Lower lobe of right lung (tissue), 2 donors: Measurements from ENCODE around the gene UBAP2. TPM values are rescaled to one million over a fixed set of nuclear protein-coding genes. Genes with fewer than 3 reads are reported as not detected.

Source experiments
- ATAC-seq, 2 donors: fragments of 200-7000 bp; cut with Tn5 transposase; one replicate each; pipeline ENCODE4 v1.9.1; 2020 to 2022; ENCODE audit warnings: mild to moderate bottlenecking in 2 of 2, moderate library complexity in 2 of 2
- DNase-seq: peaks from one replicate; pipeline ENCODE4 v3.0.0-alpha.2; 2020
- H3K27ac ChIP-seq: fragments of 200-600 bp; one replicate; pipeline ENCODE4 v1.8.0; 2022
- H3K27me3 ChIP-seq: fragments of 200-600 bp; one replicate; pipeline ENCODE4 v1.8.0; 2022; ENCODE audit warnings: low read depth
- H3K36me3 ChIP-seq: fragments of 200-600 bp; one replicate; pipeline ENCODE4 v1.8.0; 2022; ENCODE audit warnings: mild to moderate bottlenecking
- H3K4me1 ChIP-seq: fragments of 200-600 bp; one replicate; pipeline ENCODE4 v1.8.0; 2022
- H3K4me3 ChIP-seq: fragments of 200-600 bp; one replicate; pipeline ENCODE4 v1.8.0; 2022; ENCODE audit warnings: mild to moderate bottlenecking
- H3K9me3 ChIP-seq: fragments of 200-600 bp; one replicate; pipeline ENCODE4 v1.8.0; 2022
- intact Hi-C: fragments of 100-400 bp; cut with DNase I; formaldehyde crosslinking; loops from one replicate; pipeline ENCODE4 v1.11.0; 2022
- total RNA-seq: library from RNA; stranded (reverse); fragmentation: NEBNext Ultra II Directional; extraction: Animal tissue kit (Norgen Biotek cat#: 25700); gene quantifications from one replicate; pipeline ENCODE4 v1.2.1, GENCODE V29; 2021
- TF ChIP-seq, protein P1 (sequence below): fragments of 200-600 bp; IDR thresholded peaks from one replicate; pipeline ENCODE4 v1.8.0; 2022; ENCODE audit warnings: antibody characterized with exemption, mild to moderate bottlenecking
- donor health status: DM: no; HTN: yes; CAD: no; lungs with severe emphysema.

UBAP2 gene
- total RNA-seq, 1 donor from 2014 or later = 33.3 TPM

GRCh38 chr9:33908114-33908513 lies 140.6 kb downstream of the UBAP2 start:
- Histone ChIP-seq H3K27me3 (no peaks in the 10 kb centered on the region), H3K4me3 (no peak overlapping the region), H3K4me1 (no peaks in the 10 kb centered on the region), H3K36me3 (peaks cover 14% of the 10 kb centered on the region), H3K27ac (no peak overlapping the region), H3K9me3 (no peaks in the 10 kb centered on the region)
- ATAC-seq = no peak
- TF ChIP-seq, protein P1, sequence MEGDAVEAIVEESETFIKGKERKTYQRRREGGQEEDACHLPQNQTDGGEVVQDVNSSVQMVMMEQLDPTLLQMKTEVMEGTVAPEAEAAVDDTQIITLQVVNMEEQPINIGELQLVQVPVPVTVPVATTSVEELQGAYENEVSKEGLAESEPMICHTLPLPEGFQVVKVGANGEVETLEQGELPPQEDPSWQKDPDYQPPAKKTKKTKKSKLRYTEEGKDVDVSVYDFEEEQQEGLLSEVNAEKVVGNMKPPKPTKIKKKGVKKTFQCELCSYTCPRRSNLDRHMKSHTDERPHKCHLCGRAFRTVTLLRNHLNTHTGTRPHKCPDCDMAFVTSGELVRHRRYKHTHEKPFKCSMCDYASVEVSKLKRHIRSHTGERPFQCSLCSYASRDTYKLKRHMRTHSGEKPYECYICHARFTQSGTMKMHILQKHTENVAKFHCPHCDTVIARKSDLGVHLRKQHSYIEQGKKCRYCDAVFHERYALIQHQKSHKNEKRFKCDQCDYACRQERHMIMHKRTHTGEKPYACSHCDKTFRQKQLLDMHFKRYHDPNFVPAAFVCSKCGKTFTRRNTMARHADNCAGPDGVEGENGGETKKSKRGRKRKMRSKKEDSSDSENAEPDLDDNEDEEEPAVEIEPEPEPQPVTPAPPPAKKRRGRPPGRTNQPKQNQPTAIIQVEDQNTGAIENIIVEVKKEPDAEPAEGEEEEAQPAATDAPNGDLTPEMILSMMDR = no peak
- intact Hi-C loops = no loop called here
- no peak for DNase-seq

- Histone ChIP-seq H3K4me1 (no peaks in the 10 kb centered on the region), H3K4me3 (no peak overlapping the region), H3K27ac (no peak overlapping the region), H3K9me3 (no peaks in the 10 kb centered on the region), H3K36me3 (peaks cover 11% of the 10 kb centered on the region), H3K27me3 (no peaks in the 10 kb centered on the region)
- TF ChIP-seq, protein P1 = no peak
- ATAC-seq (no peak), DNase-seq (no peak)
- intact Hi-C loops = no loop called here
These were observed 141.3 kb downstream of the UBAP2 start for GRCh38 chr9:33907347-33907746.

- ATAC-seq (no peak), DNase-seq (no peak)
- H3K36me3 ChIP-seq = peaks cover 14% of the 10 kb centered on the region
- H3K27ac ChIP-seq = no peak overlapping the region
- TF ChIP-seq, protein P1 = no peak
- H3K9me3 ChIP-seq = no peaks in the 10 kb centered on the region
- H3K4me3 ChIP-seq = no peak overlapping the region
- intact Hi-C loops = no loop called here
- no peaks in the 10 kb centered on the region for H3K4me1 ChIP-seq
- H3K27me3 ChIP-seq = no peaks in the 10 kb centered on the region
These were observed 141.9 kb downstream of the UBAP2 start for GRCh38 chr9:33906769-33907168.

DNA sequence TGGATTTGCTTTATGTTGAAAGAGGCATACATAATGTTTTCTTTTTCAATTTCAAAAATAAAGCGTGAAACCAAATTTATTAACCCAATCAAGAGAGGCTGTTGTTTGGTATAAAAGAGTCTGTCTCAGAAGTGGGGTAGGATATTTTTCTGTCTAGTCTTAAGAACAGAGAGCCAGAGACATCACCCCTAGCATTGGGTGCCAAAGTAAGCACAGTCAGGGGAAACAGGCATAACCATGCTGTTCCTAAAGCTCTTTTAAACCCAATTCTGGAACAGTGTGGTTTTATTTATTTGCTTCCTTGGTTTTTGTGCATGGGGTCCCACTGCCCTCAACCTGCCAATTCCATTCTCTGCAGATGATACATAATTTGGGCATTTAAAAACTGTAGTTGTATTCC lies 143.6 kb downstream of the UBAP2 start:
- no peak overlapping the region for H3K27ac ChIP-seq
- ATAC-seq = no peak
- peaks cover 30% of the 10 kb centered on the region for H3K36me3 ChIP-seq
- H3K27me3 ChIP-seq = no peaks in the 10 kb centered on the region
- H3K4me1 ChIP-seq = no peaks in the 10 kb centered on the region
- intact Hi-C loops = no loop called here
- TF ChIP-seq, protein P1 = no peak
- H3K9me3 ChIP-seq = no peaks in the 10 kb centered on the region
- H3K4me3 ChIP-seq = no peak overlapping the region
- no peak for DNase-seq

DNA sequence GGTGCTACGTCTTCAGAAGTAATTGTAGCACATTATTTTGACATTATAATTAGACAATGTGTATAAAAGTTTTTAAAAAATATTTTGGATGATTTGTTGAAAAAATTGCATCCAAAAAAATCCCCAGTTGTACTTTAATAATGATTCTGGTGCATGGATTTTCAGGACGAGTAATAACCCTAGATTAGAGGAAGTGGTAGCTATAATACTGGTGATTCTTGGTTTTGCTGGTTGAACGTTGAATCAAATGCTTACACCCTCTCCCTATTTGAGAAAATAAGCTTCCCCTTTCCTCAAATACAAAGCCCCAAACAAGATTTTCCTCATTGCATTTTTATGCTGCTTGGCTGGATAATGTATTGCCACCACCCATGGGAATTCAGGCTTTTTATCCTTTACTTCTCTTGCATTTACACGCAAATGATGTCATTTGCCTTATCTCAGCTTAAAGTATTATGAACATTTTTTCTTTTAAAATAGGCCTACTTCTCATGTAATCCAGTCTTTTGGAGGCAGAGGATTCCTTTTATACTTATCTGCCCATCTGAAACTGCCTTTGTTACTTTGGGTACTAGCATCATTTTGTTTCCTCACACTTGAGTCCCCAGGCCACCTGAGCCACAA lies 145.4 kb downstream of the UBAP2 start:
- DNase-seq = no peak
- TF ChIP-seq, protein P1 = no peak
- no peaks in the 10 kb centered on the region for H3K9me3 ChIP-seq
- peaks cover 43% of the 10 kb centered on the region for H3K36me3 ChIP-seq
- H3K27me3 ChIP-seq = no peaks in the 10 kb centered on the region
- no peak overlapping the region for H3K27ac ChIP-seq
- ATAC-seq = no peak
- no peak overlapping the region for H3K4me3 ChIP-seq
- no peaks in the 10 kb centered on the region for H3K4me1 ChIP-seq
- intact Hi-C loops = no loop called here
